HEK293T (cell line): ENCODE data around the gene RIBC1.

Experiments used
- CTCF ChIA-PET: fragments of 350-600 bp; formaldehyde crosslinking; extraction: SDS; loops from one replicate; lab custom pipeline; 2021; ENCODE audit warnings: antibody characterized with exemption, inconsistent platforms; lab: Yijun Ruan, JAX
- POLR2A ChIA-PET: fragments of 350-600 bp; formaldehyde crosslinking; extraction: SDS; loops from one replicate; lab custom pipeline; 2020; ENCODE audit warnings: antibody characterized with exemption, inconsistent platforms; lab: Yijun Ruan, JAX
- DNase-seq: peaks from one replicate; pipeline ENCODE4 v3.0.0; 2012; ENCODE audit warnings: mixed read lengths; ENCODE audit errors: extremely low spot score
- ARNT ChIP-seq: fragments of 450-650 bp; IDR thresholded peaks from 2 replicates; pipeline ENCODE4 v1.6.1; 2017; ENCODE audit warnings: mild to moderate bottlenecking
- BHLHE40 ChIP-seq: fragments of 450-650 bp; IDR thresholded peaks from 2 replicates; pipeline ENCODE4 v1.6.1; 2016; ENCODE audit warnings: mild to moderate bottlenecking, moderate library complexity, borderline replicate concordance
- CTBP1 ChIP-seq: fragments of 450-650 bp; IDR thresholded peaks from 2 replicates; pipeline ENCODE4 v1.6.1; 2016; ENCODE audit warnings: borderline replicate concordance
- ELF4 ChIP-seq: fragments of 450-650 bp; IDR thresholded peaks from 2 replicates; pipeline ENCODE4 v1.6.1; 2017; ENCODE audit warnings: antibody characterized with exemption
- FOXA1 ChIP-seq: fragments of 450-650 bp; IDR thresholded peaks from 2 replicates; pipeline ENCODE4 v1.6.1; 2016; ENCODE audit warnings: mild to moderate bottlenecking
- FOXK2 ChIP-seq: fragments of 450-650 bp; IDR thresholded peaks from 2 replicates; pipeline ENCODE4 v1.6.1; 2016; ENCODE audit warnings: mild to moderate bottlenecking
- FOXM1 ChIP-seq: fragments of 450-650 bp; IDR thresholded peaks from 2 replicates; pipeline ENCODE4 v1.6.1; 2017; ENCODE audit warnings: mild to moderate bottlenecking, borderline replicate concordance
- HDGF ChIP-seq: fragments of 450-650 bp; IDR thresholded peaks from 2 replicates; pipeline ENCODE4 v1.6.1; 2017; ENCODE audit warnings: antibody characterized with exemption, borderline replicate concordance
- L3MBTL2 ChIP-seq: fragments of 450-650 bp; conservative IDR thresholded peaks from 2 replicates; pipeline ENCODE4 v1.6.1; 2016; ENCODE audit warnings: mild to moderate bottlenecking
- LEF1 ChIP-seq: fragments of 450-650 bp; IDR thresholded peaks from 2 replicates; pipeline ENCODE4 v1.6.1; 2017; ENCODE audit warnings: mild to moderate bottlenecking, borderline replicate concordance
- NFRKB ChIP-seq: fragments of 450-650 bp; IDR thresholded peaks from 2 replicates; pipeline ENCODE4 v1.6.1; 2016; ENCODE audit warnings: mild to moderate bottlenecking, moderate library complexity
- SP1 ChIP-seq: fragments of 450-650 bp; IDR thresholded peaks from 2 replicates; pipeline ENCODE4 v1.6.1; 2017
- SUZ12 ChIP-seq: fragments of 450-650 bp; IDR thresholded peaks from 2 replicates; pipeline ENCODE4 v1.6.1; 2016; ENCODE audit warnings: mild to moderate bottlenecking
- TARDBP ChIP-seq: fragments of 450-650 bp; IDR thresholded peaks from 2 replicates; pipeline ENCODE4 v1.6.1; 2016
- ZNF384 ChIP-seq: fragments of 450-650 bp; IDR thresholded peaks from 2 replicates; pipeline ENCODE4 v1.6.1; 2016
- TF ChIP-seq, protein P1 (sequence below): fragments of 450-650 bp; IDR thresholded peaks from 2 replicates; pipeline ENCODE4 v1.6.1; 2016

Gene RIBC1

DNA sequence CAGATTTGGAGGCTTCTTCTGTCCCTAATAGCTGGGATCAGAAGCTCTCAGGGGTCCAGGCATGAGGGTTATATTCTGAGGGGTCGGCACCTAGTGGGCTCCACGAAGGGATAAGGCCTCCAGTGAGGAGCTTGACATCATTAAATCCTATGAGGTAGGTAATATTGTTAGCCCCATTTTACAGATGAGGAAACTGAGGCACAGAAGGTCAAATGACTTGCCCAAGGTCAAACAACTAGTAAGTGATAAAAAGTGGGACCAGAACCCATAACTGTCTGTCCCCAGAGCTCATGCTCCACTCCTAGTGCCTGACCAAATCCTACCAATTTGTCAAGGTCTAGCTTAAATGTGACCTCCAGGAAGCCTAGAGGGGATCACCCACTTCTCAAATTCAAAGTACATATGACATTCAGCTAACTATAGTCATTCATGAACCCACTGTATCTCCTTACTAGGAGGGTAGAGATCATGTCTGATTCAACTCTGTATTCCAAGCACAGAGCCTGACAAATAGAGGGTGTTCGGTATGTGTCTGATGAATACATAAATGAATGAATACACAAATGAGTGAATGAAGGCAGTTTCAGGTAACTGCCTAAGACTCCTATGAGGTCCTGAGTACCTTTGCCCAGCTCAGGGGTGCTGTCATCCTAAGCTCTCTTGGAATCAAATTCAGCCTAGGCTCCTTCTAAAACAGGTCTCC, 43.5 kb upstream of the RIBC1 start:
- CTCF ChIA-PET: interaction anchor here (1.0 to 1.4 kb wide), 2 partner anchors 60 to 67 kb away, joined by 3 to 4 read pairs; no protein-coding TSS in a partner anchor
- DNase-seq: no peak
- TF ChIP-seq L3MBTL2 (no peak), ZNF384 (no peak), FOXA1 (no peak), SP1 (no peak), FOXM1 (no peak), CTBP1 (no peak), FOXK2 (no peak), LEF1 (no peak), ARNT (no peak), HDGF (no peak)
- POLR2A ChIA-PET: no interaction called here

DNA sequence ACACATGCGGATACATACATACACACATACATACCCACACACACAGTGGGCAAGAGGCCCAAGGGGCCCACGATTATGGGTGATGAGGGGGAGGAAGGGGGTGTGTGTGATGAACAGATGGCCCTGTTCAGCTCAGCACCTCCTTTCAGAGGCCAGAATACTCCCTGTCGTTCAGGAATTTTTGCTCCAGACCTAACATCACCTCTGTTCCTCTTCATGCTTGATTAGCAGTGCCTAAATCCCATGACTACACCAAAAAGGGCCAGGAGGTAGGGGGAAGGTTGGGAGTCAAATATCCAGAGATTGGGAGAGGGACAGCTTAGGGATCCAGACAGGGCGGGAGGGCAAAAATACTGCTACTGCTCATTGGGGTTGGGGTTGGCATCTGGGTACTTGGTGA, 42.9 kb upstream of the RIBC1 start:
- TF ChIP-seq ELF4: no peak
- TF ChIP-seq FOXK2: no peak
- TF ChIP-seq SP1: no peak
- TF ChIP-seq ARNT: no peak
- no peak for TF ChIP-seq FOXA1
- no peak for TF ChIP-seq TARDBP
- no peak for TF ChIP-seq HDGF
- no peak for TF ChIP-seq SUZ12
- TF ChIP-seq FOXM1: no peak
- no peak for TF ChIP-seq L3MBTL2
- TF ChIP-seq LEF1: no peak
- POLR2A ChIA-PET: no interaction called here
- DNase-seq: no peak
- CTCF ChIA-PET: interaction anchor here (1.0 kb wide), 1 partner anchor 67 kb away, joined by 3 read pairs; no protein-coding TSS in a partner anchor

DNA sequence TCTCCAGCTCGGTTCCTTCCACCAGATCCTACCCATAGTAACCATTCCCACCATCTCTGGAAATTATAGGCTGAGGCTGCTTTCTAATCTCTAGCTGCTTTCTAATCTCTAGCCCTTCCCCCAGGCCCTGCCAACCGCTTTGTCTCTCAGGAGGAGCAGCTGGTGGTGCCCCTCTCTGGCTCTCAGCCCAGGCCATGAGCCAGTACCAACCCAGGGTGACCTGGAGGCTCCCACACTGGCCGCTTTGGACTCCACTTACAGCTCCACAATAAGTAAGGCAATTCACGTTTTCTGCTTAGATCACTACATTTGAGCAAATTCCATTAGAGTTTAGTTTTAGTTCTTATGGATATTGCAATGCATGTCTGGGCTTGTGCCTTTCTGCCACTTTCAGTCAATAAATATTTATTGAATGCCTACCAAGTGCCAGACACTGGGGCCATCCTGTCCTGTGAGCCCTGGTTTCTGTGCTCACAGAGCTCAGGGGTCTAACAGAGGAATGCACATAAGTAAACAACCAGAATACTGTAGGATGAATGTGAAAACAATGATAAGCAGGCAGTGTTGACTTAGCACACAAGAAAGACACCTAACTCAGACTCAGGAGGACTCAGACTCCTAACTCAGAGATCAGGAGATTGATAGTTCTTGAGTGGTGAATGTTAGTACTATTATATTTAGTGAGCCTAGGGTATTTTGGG, 39.1 kb upstream of the RIBC1 start:
- ChIA-PET POLR2A (interaction anchor here (1.7 kb wide), 1 partner anchor 39 kb away, joined by 4 read pairs; the partner anchor contains the start of gene RIBC1), CTCF (interaction anchor here (1.6 kb wide), 1 partner anchor 70 kb away, joined by 4 read pairs; no protein-coding TSS in a partner anchor)
- TF ChIP-seq BHLHE40: no peak
- TF ChIP-seq LEF1: no peak
- no peak for TF ChIP-seq FOXA1
- TF ChIP-seq ZNF384: no peak
- TF ChIP-seq FOXM1: no peak
- no peak for TF ChIP-seq HDGF
- TF ChIP-seq FOXK2: no peak
- no peak for TF ChIP-seq NFRKB
- no peak for TF ChIP-seq CTBP1
- no peak for TF ChIP-seq ARNT
- TF ChIP-seq SP1: no peak
- TF ChIP-seq, protein P1, sequence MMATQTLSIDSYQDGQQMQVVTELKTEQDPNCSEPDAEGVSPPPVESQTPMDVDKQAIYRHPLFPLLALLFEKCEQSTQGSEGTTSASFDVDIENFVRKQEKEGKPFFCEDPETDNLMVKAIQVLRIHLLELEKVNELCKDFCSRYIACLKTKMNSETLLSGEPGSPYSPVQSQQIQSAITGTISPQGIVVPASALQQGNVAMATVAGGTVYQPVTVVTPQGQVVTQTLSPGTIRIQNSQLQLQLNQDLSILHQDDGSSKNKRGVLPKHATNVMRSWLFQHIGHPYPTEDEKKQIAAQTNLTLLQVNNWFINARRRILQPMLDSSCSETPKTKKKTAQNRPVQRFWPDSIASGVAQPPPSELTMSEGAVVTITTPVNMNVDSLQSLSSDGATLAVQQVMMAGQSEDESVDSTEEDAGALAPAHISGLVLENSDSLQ: no peak
- no peak for TF ChIP-seq SUZ12
- DNase-seq: no peak

GRCh38 chrX:53395605-53396298, 26.9 kb upstream of the RIBC1 start:
- no peak for TF ChIP-seq TARDBP
- ChIA-PET POLR2A (no interaction called here), CTCF (no interaction called here)
- DNase-seq: no peak

DNA sequence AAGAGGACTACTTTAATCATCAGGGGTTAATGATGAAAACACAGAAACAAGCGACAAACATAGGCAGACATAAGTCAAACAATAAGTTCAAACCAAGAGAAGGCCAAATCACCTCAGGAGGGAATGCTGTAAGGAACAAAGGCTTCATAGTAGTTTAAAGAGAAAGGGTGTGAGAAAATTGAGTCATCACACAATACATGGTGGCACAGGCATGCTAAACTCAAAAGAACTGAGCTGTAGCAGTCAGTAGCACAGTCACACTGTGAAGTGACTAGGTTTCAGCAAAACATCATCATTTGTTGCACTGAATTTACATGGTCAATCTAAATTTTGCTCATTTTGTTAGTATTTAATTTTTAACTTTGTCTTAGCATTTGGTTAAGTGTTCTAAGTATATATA, 24.5 kb upstream of the RIBC1 start:
- no peak for DNase-seq
- ChIA-PET POLR2A (no interaction called here), CTCF (interaction anchor here (0.7 kb wide), 1 partner anchor 80 kb away, joined by 3 read pairs; no protein-coding TSS in a partner anchor)
- TF ChIP-seq CTBP1 (no peak), ARNT (no peak), TARDBP (no peak), L3MBTL2 (no peak), ELF4 (no peak), HDGF (no peak), ZNF384 (no peak), FOXM1 (no peak), BHLHE40 (no peak), FOXA1 (no peak)
- TF ChIP-seq, protein P1: no peak

DNA sequence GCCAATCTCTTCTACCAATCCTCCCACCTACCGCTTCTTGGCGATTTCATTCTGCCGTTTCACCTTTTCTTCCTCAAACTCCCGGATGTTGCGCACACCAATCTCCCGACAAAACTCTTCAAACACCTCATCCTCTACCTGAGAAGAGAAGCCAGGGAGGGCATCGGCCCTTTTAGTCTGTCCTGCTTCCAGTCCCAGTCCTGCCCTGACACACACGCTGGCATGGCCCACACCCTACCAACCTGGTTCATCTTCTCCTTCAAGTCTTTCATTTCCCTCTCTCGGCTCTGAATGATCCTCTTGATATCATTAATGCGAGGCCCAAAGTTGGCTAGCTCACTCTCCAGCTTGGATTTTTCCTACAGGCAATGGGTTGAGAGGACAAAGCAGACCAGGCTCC, 19.1 kb upstream of the RIBC1 start:
- CTCF ChIA-PET: no interaction called here
- no peak for DNase-seq
- TF ChIP-seq FOXM1 (no peak), HDGF (no peak), NFRKB (no peak), L3MBTL2 (no peak), ZNF384 (no peak), BHLHE40 (no peak), ELF4 (no peak), FOXK2 (no peak), ARNT (no peak), TARDBP (no peak), CTBP1 (no peak), FOXA1 (no peak), SP1 (no peak), SUZ12 (no peak), LEF1 (no peak)
- TF ChIP-seq, protein P1: no peak
- POLR2A ChIA-PET: interaction anchor here (1.4 kb wide), 1 partner anchor 19 kb away, joined by 6 read pairs; the partner anchor contains the start of genes RIBC1 and SMC1A
